Neuron (in vitro differentiated cells): ENCODE measurements around the gene GABRB1.

Experiments used
- H2AFZ ChIP-seq: one replicate; pipeline ENCODE4 v1.6.1; 2013; ENCODE audit warnings: low read depth, mild to moderate bottlenecking, inconsistent platforms, low read length, moderate library complexity
- H3K27me3 ChIP-seq: one replicate; pipeline ENCODE4 v1.6.1; 2013; ENCODE audit warnings: low read length; ENCODE audit not compliant: insufficient read depth
- H3K36me3 ChIP-seq: one replicate; pipeline ENCODE4 v1.6.1; 2013; ENCODE audit warnings: low read length; ENCODE audit not compliant: insufficient read depth
- H3K4me1 ChIP-seq: one replicate; pipeline ENCODE4 v1.6.1; 2013; ENCODE audit warnings: low read length; ENCODE audit not compliant: insufficient read depth
- H3K4me3 ChIP-seq: 2 replicates; pipeline ENCODE4 v1.5.1; 2013; ENCODE audit warnings: mild to moderate bottlenecking, low read length, moderate library complexity
- H3K9me3 ChIP-seq: one replicate; pipeline ENCODE4 v1.6.1; 2013; ENCODE audit warnings: low read length

The GABRB1 gene

DNA sequence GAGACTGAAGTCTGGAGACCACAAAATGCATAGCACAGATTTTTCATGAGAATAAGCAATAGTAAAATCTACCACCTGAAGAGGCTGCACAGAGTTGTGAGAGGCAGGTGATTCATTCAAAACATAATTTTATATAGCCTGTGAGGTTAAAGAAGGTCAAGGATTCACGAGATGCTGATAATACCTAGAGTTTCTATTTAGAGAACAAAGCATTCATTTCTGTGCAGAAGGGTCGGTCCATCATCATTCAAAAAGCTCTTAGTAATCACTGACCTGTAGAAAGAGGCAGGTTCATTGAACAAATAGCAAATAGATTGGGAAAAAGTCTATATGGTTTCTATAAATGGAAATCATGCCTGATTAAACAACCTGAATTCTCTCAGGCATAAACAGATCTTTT lies 26.6 kb downstream of the GABRB1 start:
- Histone ChIP-seq H3K27me3 (no peaks in the 10 kb centered on the region), H3K4me3 (no peak overlapping the region)

DNA sequence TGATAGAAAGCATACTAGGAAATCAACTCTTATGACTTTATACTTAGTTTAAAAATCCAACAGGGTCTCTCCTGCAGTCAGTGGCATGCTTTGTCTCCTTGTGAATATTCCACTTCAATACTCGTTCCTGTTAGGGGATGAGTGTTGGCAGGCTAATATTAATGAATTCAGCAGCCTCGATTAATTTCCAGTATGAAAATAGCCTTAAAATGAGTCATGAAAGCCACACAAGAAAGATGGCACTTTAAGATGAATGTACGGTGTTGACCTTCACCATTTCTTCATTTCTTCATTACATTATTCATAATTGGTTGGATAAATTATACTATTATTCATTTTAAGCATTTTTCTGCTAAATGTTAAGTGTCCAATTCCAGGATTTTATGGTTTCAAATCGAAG lies 29.2 kb downstream of the GABRB1 start:
- Histone ChIP-seq H3K36me3 (no peaks in the 10 kb centered on the region), H2AFZ (no peak overlapping the region), H3K27me3 (no peaks in the 10 kb centered on the region), H3K4me3 (no peak overlapping the region), H3K9me3 (no peaks in the 10 kb centered on the region), H3K4me1 (no peaks in the 10 kb centered on the region)

More for the DNA sequence above, 26.6 kb downstream of the GABRB1 start:
- Histone ChIP-seq H3K36me3 (no peaks in the 10 kb centered on the region), H3K4me1 (no peaks in the 10 kb centered on the region), H2AFZ (no peak overlapping the region), H3K9me3 (no peaks in the 10 kb centered on the region)

DNA sequence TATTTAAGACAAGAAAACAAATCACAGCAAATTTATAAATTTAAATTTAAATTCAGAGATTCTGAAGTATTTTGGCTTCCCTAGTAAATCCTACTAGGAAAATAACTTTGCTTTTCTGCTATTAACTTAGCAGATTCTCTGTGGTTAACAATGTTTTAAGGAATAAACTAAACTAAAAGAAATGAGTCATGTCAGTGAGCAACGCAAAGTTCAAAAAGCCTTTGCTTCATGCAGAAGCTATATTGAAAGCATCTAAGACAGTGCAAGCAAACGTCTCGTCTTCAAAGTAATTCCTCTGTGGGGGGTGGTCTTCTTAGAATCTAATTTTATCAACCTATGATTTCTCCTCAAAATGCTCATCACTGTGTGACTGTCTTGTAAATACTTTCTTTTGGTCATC lies 30.1 kb downstream of the GABRB1 start:
- H3K4me1 ChIP-seq, result no peaks in the 10 kb centered on the region
- H3K36me3 ChIP-seq, result no peaks in the 10 kb centered on the region
- H3K9me3 ChIP-seq, result no peaks in the 10 kb centered on the region
- H2AFZ ChIP-seq, result no peak overlapping the region
- no peaks in the 10 kb centered on the region for H3K27me3 ChIP-seq
- H3K4me3 ChIP-seq, result no peak overlapping the region

DNA sequence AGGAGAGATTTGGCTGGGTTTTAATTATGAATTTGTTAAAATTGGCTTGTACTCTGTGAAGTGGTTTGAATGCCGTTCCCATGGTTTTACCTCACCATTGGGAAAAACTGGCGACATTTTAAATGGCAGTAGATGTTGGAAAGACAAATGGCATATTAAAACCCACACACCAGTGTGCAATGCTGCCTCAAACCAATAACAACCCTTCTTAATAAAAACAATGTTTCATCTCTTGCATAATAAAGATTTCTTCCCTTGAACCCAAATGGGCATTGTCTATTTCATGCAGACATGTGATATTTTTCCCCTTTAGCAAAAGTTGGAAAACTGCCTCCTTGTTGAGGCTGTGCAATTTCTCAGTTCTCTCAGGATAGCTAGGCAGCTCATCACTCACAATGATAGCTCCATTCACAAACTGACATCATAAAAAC lies 33.7 kb downstream of the GABRB1 start:
- no peaks in the 10 kb centered on the region for H3K4me1 ChIP-seq
- H2AFZ ChIP-seq, result no peak overlapping the region
- H3K27me3 ChIP-seq, result no peaks in the 10 kb centered on the region
- H3K36me3 ChIP-seq, result no peaks in the 10 kb centered on the region
- H3K9me3 ChIP-seq, result no peaks in the 10 kb centered on the region
- H3K4me3 ChIP-seq, result no peak overlapping the region

DNA sequence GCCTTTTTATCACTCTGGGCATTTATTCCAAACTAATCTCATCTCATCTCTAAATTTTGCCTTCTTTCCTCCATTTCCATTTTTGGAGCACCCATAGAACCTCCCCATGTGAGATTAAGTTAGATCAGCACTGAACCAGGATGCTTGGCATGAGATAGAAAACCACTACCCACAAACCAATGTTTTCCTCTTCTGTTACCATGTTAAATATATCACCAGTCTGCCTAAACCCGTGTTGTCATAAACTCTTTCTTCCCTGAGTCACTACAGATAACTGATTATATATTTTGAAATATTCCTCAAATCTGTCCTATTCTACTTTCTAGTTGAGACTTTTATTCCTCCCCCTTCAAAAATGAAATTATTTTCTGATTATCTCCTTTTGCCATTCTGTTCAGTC lies 37.6 kb downstream of the GABRB1 start:
- H3K4me3 ChIP-seq, result no peak overlapping the region
- H2AFZ ChIP-seq, result no peak overlapping the region
- H3K36me3 ChIP-seq, result no peaks in the 10 kb centered on the region
- no peaks in the 10 kb centered on the region for H3K9me3 ChIP-seq
- H3K4me1 ChIP-seq, result no peaks in the 10 kb centered on the region
- no peaks in the 10 kb centered on the region for H3K27me3 ChIP-seq

DNA sequence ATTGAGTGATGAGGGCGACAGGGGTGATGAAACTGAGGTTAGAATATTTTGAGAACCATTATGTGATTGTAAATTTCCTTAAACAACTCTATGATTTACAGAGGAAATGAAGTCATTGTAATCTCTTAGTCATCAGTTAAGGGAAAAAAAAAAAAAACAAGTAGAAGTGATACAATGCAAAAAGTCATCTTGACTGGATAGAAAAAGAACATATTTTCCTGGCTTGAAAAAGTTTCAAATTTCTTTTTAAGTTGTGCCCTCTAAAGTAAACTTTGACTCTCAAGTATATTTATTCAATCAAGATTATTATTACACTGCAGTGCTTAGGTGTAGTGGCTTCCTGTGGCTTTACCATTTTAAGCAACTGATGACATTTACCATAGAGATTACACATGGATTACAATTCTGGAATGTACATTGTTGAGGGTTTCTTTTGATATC lies 40.6 kb downstream of the GABRB1 start:
- H3K27me3 ChIP-seq, result no peaks in the 10 kb centered on the region

DNA sequence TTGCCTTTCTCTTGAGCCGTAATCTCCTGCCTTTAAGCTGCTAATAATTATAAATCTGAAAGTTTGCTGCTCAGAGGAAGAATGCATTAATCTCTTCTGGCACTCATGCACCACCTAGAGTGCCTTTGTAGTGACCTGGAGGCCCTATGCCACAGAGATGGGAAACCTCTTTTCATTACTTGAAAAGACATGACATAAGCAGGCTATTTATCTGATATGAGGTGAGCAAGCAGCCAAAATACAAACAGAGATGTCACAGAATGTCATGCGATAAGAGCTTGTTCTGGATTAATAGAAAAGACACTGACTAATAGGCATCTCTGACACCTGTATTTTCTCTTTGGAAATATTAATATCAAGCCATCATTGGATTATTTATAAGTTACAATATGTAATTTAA lies 42.3 kb downstream of the GABRB1 start:
- Histone ChIP-seq H3K27me3 (no peaks in the 10 kb centered on the region), H3K36me3 (no peaks in the 10 kb centered on the region), H3K4me3 (no peak overlapping the region), H2AFZ (no peak overlapping the region), H3K4me1 (no peaks in the 10 kb centered on the region), H3K9me3 (no peaks in the 10 kb centered on the region)

More for the DNA sequence above, 40.6 kb downstream of the GABRB1 start:
- Histone ChIP-seq H3K36me3 (no peaks in the 10 kb centered on the region), H3K4me3 (no peak overlapping the region), H2AFZ (no peak overlapping the region), H3K9me3 (no peaks in the 10 kb centered on the region), H3K4me1 (no peaks in the 10 kb centered on the region)

DNA sequence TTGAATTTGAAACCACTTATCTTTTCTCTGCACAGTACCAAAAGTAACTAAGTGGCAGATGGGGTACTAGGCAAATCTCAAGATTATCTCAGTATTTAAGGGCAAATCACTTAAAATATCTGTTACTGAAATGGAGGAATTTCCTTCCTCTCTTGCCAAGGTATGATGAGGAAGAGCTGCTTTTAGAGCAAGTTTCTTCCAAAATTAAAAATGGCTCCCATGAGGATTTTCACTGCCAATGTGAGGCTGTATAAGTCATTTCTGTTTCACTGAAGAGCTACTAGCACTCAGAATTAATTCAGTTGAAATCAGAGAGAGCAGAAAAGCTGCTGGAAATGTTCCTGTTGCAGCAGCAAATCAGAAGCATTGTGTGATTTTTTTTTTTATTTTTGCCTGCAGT lies 43.4 kb downstream of the GABRB1 start:
- H3K27me3 ChIP-seq, result no peaks in the 10 kb centered on the region
- no peak overlapping the region for H2AFZ ChIP-seq
- H3K4me1 ChIP-seq, result no peaks in the 10 kb centered on the region
- no peaks in the 10 kb centered on the region for H3K9me3 ChIP-seq
- H3K4me3 ChIP-seq, result no peak overlapping the region
- no peaks in the 10 kb centered on the region for H3K36me3 ChIP-seq

DNA sequence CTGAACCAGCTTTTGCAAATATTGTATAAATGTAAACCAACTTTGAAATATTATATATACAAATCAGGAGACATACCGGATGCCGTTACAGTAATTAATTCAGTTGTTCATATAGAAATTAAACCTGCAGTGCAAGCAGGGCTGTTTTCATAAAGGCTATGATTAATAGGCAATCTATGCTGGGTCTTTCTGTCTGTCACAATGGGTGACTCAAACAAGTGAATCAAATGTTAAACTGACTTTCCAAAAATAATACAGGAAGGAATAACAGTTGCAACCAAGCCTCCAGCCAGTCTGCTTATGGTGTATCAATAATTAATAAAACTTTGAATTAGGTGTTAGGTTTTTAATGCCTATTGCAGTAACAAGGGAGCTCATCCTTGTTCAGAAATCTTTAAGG lies 43.9 kb downstream of the GABRB1 start:
- Histone ChIP-seq H3K9me3 (no peaks in the 10 kb centered on the region), H3K36me3 (no peaks in the 10 kb centered on the region), H3K27me3 (no peaks in the 10 kb centered on the region), H3K4me1 (no peaks in the 10 kb centered on the region), H3K4me3 (no peak overlapping the region), H2AFZ (no peak overlapping the region)

DNA sequence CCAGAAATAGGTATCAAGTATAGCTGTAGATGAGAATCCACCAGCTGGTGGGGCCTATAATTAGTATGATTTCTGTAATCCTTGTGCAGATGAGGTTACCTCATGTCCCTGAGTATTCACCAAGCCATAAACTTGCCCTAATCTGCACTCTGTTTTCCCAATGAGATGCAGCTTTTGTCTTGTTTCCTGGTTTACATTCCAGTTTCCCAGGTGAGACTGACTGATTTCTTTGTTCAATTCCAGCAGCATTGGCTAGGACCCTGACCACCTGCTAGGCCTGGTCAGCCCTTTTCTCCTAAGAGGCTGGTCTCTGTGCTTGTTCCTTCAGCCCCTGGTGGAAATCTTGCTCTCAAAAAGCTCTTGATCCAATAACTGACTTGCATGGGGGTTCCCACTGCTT lies 44.6 kb downstream of the GABRB1 start:
- H3K36me3 ChIP-seq, result no peaks in the 10 kb centered on the region
- no peaks in the 10 kb centered on the region for H3K27me3 ChIP-seq
- H3K9me3 ChIP-seq, result no peaks in the 10 kb centered on the region

DNA sequence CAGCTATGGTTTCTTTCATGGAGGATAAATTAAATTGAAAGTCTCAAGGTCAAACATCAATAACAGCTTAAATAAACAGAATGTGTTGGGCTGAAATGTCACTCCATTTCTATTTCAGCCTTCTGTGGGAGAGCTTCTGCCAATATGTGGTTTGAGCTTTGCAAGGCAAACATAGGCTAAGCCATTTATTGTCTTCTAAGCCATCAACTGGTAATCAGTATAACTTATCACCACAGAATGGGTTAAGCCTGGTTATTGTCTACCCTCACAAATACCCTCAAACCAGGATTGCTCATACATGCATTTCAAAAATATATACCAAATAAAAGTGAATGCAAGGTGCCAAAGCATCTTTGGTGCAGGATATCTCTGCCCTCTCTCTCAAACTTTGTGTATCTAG lies 52.7 kb downstream of the GABRB1 start:
- Histone ChIP-seq H3K9me3 (no peaks in the 10 kb centered on the region), H3K27me3 (no peaks in the 10 kb centered on the region), H3K4me3 (no peak overlapping the region), H3K36me3 (no peaks in the 10 kb centered on the region), H3K4me1 (no peaks in the 10 kb centered on the region), H2AFZ (no peak overlapping the region)

More for the DNA sequence above, 44.6 kb downstream of the GABRB1 start:
- Histone ChIP-seq H3K4me1 (no peaks in the 10 kb centered on the region), H2AFZ (no peak overlapping the region), H3K4me3 (no peak overlapping the region)

DNA sequence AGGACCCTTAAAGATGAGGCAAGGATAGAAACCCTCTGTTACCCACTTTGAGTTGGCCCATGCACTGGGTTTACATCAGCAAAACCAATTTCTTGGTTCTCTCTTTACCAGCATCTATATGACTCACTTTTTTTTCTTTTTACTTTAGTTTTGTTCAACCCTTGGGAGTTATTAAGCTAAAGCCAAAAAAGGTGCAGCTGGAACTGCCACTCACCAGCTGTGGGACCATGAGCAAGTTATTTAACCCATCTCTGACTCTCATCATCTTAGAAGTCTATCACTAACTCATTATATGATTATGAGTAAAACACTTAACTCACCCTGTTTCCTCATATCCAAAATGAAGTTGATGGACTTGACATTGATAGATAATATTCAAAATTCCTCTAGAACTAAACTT lies 53.4 kb downstream of the GABRB1 start:
- no peak overlapping the region for H3K4me3 ChIP-seq
- no peaks in the 10 kb centered on the region for H3K27me3 ChIP-seq
- no peaks in the 10 kb centered on the region for H3K36me3 ChIP-seq
- H3K9me3 ChIP-seq, result no peaks in the 10 kb centered on the region
- H3K4me1 ChIP-seq, result no peaks in the 10 kb centered on the region
- H2AFZ ChIP-seq, result no peak overlapping the region

DNA sequence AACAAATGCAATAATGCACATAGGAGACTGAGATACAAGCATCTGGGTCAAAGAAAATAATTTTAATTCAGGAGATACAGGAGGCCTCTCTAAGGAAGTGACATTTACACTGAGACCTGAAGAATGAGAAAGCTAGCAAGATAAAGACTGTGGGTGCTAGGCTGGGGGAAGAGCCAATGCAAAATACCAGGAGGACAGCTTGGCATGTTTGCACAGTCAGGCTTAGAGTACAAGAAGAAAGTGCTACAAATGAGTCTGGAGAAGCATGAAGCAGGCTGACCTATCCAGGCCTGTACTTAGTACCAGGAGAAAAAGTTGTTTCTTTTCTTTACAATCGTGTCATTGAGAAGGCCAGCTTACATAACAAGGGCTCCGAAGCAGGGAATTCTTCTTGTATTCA lies 56.9 kb downstream of the GABRB1 start:
- Histone ChIP-seq H3K36me3 (no peaks in the 10 kb centered on the region), H3K4me3 (no peak overlapping the region), H3K9me3 (no peaks in the 10 kb centered on the region), H2AFZ (no peak overlapping the region), H3K27me3 (no peaks in the 10 kb centered on the region), H3K4me1 (no peaks in the 10 kb centered on the region)

DNA sequence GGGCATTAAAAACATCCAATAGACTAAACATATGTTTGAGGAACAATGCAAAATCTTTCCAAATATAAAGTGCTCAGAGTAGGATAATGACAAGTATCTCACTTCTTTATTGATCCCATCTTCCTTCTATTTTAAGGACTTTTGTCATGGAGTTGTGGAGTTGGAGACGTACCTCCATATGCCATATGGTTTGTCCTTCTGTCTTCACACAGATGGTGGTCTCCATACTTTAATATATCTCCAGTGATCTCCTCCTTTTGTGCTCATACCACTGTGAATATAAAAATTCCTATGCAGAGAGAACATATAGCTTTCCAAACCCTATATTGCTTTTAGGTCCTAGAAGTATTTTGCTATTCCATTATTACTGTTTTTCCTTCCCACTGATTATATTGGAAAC lies 64.5 kb downstream of the GABRB1 start:
- no peaks in the 10 kb centered on the region for H3K27me3 ChIP-seq
- no peaks in the 10 kb centered on the region for H3K9me3 ChIP-seq
- no peak overlapping the region for H2AFZ ChIP-seq
- no peak overlapping the region for H3K4me3 ChIP-seq
- H3K36me3 ChIP-seq, result no peaks in the 10 kb centered on the region
- H3K4me1 ChIP-seq, result no peaks in the 10 kb centered on the region
